GOT3 (cell line): Measurements from ENCODE around the gene CDH22.

Source experiments
- DNase-seq: peaks from one replicate; lab custom pipeline; 2025; ENCODE audit warnings: mixed read lengths; lab: John Stamatoyannopoulos, UW

The CDH22 gene

DNA sequence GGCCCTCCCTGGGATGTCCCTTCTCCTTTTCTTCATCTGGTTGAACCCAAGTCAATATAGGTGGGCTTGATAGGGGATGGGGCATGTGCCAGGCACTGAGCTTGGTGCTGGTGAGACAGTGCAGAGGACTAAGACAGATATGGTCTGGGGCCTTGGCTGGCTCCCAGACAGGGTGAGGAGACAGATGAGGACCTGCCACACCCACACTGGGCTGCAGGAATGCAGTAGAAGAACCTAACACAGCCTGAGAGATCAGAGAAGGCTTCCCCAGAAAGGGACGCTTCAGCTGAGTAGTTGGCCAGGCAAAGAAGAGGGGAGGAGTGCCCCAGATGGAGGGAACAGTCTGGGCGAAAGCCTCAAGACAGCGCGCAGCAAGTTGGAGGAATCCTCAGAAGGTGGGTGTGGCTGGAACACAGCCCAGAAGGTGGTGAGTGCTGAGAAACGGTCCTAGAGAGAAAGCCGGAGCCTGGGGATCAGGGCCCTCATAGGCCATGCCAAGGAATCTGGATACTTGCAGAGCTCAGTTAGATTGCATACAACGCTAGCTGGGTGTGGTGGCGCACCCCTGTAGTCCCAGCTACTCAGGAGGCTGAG, 163.8 kb downstream of the CDH22 start:
- DNase-seq: no peak

- DNase-seq: no peak
Measured at GRCh38 chr20:46142124-46142523, 166.2 kb downstream of the CDH22 start.

GRCh38 chr20:46139908-46140482, 168.3 kb downstream of the CDH22 start:
- DNase-seq: no peak

DNA sequence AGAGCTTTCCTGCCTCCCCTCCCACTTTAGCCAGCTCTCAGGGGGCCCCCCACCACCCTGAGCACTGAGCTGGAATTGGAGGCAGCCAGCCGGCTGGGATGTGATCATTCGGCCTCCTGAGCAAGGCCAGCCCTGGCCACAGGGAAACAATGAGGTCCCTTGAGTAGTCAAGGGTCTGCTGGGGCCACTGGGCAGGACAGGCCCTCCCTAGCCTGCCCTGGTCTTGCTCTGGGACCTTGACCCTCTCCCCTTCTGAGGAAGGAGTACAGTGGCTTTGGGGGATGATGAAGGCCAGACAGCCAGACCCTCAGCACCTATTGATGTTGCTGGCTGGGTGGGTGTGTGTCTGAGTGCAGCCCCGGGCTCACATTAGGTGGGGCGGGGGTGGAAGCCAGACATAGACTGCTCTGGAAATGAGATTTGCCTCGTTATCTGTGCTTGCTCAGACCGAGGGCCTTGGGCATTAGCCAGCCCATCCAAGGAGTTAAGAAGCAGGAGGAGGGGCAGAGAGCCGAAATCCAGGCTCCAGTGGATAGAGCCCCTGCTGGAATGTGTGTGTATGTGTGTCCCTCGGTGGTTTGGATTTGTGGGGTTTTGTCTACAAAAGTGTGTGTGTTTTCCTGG, 168.9 kb downstream of the CDH22 start:
- DNase-seq: no peak

DNA sequence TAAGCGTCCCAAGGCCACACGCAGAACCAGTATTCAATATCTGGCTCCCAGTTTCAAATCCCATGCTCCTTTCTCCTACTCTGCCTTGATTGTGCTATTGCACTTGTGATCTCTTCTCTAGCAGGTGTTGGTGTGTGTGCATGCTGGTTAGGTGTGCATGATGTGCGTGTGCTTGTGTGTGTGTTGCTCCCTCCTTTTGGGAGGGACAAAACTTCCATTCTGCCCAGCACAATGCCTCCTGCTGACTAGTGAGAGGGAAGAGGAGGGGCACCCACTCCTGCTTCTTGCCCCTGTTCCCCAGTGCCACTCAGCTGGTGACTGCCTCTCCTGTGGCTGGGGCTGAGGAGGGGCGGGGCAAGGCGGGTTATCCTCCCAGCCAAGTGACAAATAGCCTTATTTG, 170.5 kb downstream of the CDH22 start:
- DNase-seq: no peak

DNA sequence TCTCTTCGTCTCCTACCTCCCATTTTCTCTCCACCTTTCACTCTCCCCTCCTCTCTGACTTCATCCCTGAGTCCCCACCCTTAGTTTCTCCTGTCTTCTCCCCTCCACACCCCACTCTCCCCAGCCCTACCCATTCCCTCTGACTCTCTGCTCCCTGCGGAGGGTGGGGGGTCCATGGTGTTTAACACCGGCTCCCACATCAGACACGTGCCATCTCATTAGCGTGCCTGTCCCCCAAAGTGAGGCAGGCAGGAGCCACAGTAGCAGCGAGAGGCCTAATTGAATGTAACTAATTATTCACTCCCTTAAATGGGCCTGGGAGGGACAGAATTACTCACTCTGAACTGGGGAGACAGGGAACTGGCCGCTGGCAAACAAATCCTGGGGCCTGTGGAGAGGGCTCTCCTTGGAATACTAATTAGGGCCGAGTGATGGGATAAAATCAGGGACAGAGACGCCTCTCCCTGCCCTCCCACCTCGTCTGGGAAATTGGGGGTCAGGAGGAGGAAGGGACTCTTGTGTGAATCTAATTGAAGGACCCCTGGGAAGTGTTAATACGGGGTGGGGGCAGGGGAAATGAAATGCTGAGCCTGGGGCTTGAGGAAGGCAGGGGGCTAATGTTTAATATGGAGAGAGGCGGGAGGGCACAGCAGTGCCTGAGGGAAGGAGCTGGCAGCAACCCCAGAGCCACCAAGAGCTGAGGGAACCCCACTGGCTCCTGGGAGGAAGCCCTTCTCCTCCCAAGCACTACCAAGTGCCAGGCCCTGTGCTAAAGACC, 172.3 kb downstream of the CDH22 start:
- DNase-seq: no peak

GRCh38 chr20:46134716-46135115, 173.6 kb downstream of the CDH22 start:
- DNase-seq: no peak

DNA sequence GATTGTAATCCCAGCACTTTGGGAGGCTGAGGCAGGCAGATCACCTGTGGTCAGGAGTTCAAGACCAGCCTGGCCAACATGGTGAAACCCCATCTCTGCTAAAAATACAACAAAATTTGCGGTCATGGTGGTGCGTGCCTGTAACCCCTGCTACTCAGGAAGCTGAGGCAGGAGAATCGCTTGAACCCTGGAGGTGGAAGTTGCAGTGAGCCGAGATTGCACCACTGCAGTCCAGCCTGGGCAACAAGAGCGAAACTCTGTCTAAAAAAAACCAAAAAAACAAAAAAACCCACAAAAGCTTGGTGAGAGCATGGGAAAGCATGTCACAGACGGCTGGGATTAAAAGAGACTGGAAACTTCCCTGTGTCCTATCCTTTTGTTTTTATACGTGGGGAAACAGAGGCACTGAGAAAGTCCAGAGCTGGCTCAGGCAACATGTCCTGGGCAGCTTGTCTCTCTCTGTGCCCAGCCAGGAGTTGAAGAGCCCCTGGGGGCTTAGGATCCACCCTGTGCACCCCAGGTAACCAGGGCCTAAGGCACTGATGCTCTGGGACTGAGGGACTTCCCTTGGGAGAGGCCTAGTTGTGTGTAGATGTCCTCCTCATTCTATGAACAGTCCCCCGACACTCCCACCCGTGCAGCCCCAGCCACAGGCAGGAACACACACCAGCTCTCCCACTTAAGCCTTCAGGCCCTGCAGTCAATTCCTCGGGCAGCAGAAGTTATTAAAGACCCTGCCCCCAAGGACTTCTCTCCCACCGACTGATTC, 174.2 kb downstream of the CDH22 start:
- DNase-seq: no peak

- DNase-seq: peak; percentile 25
Measured at GRCh38 chr20:46132705-46133120, 175.6 kb downstream of the CDH22 start.

- no peak for DNase-seq
Measured at GRCh38 chr20:46131396-46131795, 176.9 kb downstream of the CDH22 start.

GRCh38 chr20:46130534-46130933, 177.8 kb downstream of the CDH22 start:
- no peak for DNase-seq

- DNase-seq: no peak
Measured at GRCh38 chr20:46129955-46130481, 178.3 kb downstream of the CDH22 start.

GRCh38 chr20:46128310-46129151, 179.8 kb downstream of the CDH22 start:
- DNase-seq: no peak

GRCh38 chr20:46127396-46128010, 180.8 kb downstream of the CDH22 start:
- no peak for DNase-seq

DNA sequence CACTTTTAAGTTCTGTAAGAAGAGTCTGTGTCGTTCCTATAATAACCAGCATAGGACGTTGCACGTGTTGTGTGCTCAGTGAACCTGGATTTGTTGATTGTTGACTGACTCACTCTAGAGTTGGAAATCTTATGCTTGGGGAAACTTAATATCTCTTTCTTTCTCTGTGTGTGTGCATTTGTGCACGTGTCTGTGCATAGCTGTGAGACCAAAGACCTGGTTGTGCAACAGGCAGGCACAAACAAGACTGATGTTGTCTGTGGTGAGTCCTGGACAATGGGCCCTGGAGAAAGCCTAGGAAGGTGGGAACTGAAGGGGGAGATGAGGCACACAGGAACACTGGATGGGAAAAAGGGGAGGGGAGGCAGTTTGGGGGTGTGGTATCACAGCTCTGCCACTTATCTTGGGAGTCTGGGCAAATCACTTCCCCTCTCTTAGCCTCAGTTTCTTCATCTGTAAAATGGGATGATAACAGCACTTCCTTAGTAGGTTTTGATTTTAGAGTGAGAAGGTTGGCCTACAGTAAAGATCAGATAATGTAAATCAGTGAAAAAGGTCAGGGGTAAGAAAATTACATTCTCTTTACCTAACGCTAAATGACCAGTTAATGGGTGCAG, 181.8 kb downstream of the CDH22 start:
- no peak for DNase-seq
